ENCODE measurements around the gene AMIGO2. TPM values are rescaled to one million over a fixed set of nuclear protein-coding genes. Genes with fewer than 3 reads are reported as not detected.

AMIGO2 gene
- total and polyA plus RNA-seq, 8 donors: 1.6 to 10.5 (median 3.5) TPM

DNA sequence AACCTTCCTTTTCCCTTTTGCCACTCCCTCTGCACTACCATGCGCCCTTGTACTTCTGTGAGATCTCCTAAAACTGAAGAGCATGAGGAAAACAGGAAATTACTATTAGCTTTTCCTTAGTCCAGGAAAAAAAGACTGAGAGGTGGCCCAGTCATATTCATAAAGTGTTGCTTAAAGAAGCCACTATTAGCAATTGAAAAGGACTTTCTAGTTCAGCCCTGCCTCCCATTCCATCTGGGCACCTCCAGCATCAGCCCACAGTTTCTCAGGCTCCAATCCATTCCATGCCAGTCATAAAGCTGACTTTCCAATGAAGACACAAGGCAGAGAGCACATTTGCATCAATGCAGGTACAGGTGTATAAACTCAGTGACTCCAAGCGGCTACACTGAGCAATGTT is 19.9 kb upstream of the AMIGO2 start:
- TF ChIP-seq POLR2AphosphoS5 (IDR thresholded peaks at IDR 0.05) (no peak), POLR2A (IDR thresholded peaks at IDR 0.05) (no peak), EP300 (IDR thresholded peaks at IDR 0.05) (no peak)
- TF ChIP-seq, protein P1, sequence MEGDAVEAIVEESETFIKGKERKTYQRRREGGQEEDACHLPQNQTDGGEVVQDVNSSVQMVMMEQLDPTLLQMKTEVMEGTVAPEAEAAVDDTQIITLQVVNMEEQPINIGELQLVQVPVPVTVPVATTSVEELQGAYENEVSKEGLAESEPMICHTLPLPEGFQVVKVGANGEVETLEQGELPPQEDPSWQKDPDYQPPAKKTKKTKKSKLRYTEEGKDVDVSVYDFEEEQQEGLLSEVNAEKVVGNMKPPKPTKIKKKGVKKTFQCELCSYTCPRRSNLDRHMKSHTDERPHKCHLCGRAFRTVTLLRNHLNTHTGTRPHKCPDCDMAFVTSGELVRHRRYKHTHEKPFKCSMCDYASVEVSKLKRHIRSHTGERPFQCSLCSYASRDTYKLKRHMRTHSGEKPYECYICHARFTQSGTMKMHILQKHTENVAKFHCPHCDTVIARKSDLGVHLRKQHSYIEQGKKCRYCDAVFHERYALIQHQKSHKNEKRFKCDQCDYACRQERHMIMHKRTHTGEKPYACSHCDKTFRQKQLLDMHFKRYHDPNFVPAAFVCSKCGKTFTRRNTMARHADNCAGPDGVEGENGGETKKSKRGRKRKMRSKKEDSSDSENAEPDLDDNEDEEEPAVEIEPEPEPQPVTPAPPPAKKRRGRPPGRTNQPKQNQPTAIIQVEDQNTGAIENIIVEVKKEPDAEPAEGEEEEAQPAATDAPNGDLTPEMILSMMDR (IDR thresholded peaks at IDR 0.05): no peak
- 73 to 96% (median 79%) methylated on average over 2 of the region's 2 CpGs for WGBS, 5 donors
- Histone ChIP-seq H3K27me3 (no peaks in the 10 kb centered on the region), H3K4me1 (peaks cover 0 to 14% (median 7%) of the 10 kb centered on the region in 4 donors), H3K36me3 (no peaks in the 10 kb centered on the region), H3K27ac (no peak overlapping the region), H3K9me3 (no peaks in the 10 kb centered on the region), H3K4me3 (no peak overlapping the region)
- DNase-seq: no peak
- intact Hi-C loops (cut with DNase I; ENCODE audit: low total_unique reads): no loop called here

DNA sequence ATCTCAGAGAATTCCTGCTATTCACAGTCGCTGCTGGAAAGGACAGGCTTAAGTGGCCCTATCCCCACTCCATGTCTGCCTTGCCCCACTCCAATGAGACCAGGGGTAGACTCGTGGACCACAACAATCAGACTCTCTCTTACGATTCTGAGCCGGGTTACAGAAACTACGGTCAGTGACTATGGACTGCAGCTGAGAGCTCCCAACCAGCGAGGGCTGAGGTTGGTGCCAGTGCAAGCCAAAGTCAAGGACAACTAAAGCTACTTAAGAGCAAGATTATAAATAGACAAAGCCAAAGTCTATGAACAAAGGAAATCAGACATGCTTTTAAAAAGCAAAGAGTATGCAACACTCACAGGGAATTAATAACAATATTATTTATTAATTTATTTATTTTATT is 18.3 kb upstream of the AMIGO2 start:
- H3K27ac ChIP-seq: no peak overlapping the region
- TF ChIP-seq POLR2A (IDR thresholded peaks at IDR 0.05) (no peak), POLR2AphosphoS5 (IDR thresholded peaks at IDR 0.05) (no peak), EP300 (IDR thresholded peaks at IDR 0.05) (no peak)
- TF ChIP-seq, protein P1 (IDR thresholded peaks at IDR 0.05): no peak
- no peaks in the 10 kb centered on the region for H3K36me3 ChIP-seq
- no peak for DNase-seq
- H3K4me1 ChIP-seq: peaks cover 0 to 14% (median 7%) of the 10 kb centered on the region in 4 donors
- intact Hi-C loops (cut with DNase I; ENCODE audit: low total_unique reads): no loop called here
- 88 to 95% (median 92%) methylated on average over 6 of the region's 6 CpGs for WGBS, 5 donors
- H3K27me3 ChIP-seq: no peaks in the 10 kb centered on the region
- no peaks in the 10 kb centered on the region for H3K9me3 ChIP-seq
- H3K4me3 ChIP-seq: no peak overlapping the region

DNA sequence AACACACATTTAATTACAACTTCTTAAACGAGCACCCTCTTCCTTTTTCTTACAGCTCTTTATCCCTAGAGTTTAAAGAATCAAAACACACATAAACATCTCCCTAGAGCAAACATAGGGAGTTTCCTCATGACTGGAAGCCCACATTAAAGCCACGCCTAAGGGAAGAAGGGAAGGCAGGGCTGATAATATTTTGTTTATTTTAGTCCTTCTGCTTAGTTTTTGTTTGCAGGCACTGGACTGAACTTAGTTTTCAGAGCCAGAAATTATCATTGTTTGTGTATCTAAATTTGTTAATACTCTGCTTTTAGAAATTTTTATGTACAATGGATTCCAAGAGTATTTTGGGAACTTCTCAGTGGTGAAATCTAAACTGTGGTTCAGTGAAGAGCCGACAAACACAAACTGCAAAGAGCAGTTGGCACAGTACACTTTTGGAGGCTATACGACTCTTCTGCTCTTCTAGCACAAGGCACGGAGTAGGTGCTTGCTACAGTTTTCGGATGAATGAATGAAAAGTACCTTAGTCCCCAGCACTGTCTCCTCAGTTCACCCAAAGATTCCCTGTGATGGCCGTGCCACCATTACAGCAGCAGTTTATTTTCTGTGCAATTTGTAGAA is 17.6 kb upstream of the AMIGO2 start:
- no peak for TF ChIP-seq POLR2AphosphoS5 (IDR thresholded peaks at IDR 0.05)
- no peak for TF ChIP-seq EP300 (IDR thresholded peaks at IDR 0.05)
- TF ChIP-seq, protein P1 (IDR thresholded peaks at IDR 0.05): no peak
- TF ChIP-seq POLR2A (IDR thresholded peaks at IDR 0.05): no peak
- H3K9me3 ChIP-seq: no peaks in the 10 kb centered on the region
- no peak for DNase-seq
- intact Hi-C loops (cut with DNase I; ENCODE audit: low total_unique reads): no loop called here
- H3K4me1 ChIP-seq: peaks cover 0 to 14% (median 7%) of the 10 kb centered on the region in 4 donors
- no peak overlapping the region for H3K4me3 ChIP-seq
- H3K27ac ChIP-seq: no peak overlapping the region
- no peaks in the 10 kb centered on the region for H3K27me3 ChIP-seq
- WGBS, 5 donors: 48 to 72% (median 63%) methylated on average over 7 of the region's 7 CpGs
- H3K36me3 ChIP-seq: no peaks in the 10 kb centered on the region

DNA sequence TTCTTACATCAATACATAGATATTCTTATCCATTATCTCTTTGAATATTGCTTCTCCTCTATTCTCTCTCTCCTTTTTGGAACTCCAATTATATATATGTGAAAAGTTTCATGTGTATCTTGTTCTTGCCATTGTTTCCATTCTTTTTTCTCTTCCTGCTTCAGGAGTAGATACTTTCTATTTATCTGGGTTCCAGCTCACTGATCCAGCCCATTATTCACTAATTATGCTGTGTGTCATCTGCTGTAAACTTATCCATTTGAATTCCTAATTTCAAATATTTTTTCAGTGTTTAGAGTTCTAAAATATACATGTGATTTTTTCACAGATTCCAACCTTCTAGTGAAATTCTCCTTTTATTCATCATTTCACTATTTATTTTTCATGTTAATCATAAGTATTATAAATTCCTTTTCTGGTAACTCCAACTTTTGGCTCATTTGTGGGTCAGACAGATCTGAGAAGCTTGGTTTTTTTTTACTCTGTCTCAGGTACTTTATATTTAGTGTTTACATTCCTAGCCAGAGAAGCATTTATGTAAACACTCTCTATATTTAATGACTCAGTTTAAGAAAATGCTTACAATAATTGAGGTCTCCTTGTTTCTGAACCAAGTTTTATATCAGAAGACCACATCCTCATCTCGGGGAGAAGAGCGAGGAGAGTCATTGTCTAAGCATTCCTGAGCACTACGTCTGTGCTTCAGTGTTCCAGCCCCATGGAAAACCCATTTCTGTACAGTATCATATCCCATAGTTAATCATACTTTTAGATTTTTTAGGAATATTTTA is 15.9 kb upstream of the AMIGO2 start:
- TF ChIP-seq POLR2A (IDR thresholded peaks at IDR 0.05) (no peak), POLR2AphosphoS5 (IDR thresholded peaks at IDR 0.05) (no peak), EP300 (IDR thresholded peaks at IDR 0.05) (no peak)
- TF ChIP-seq, protein P1 (IDR thresholded peaks at IDR 0.05): no peak
- peaks cover 0 to 14% (median 7%) of the 10 kb centered on the region in 4 donors for H3K4me1 ChIP-seq
- DNase-seq: no peak
- WGBS, 5 donors: 54 to 82% (median 65%) methylated on average over 3 of the region's 3 CpGs
- H3K4me3 ChIP-seq: no peak overlapping the region
- intact Hi-C loops (cut with DNase I; ENCODE audit: low total_unique reads): no loop called here
- no peaks in the 10 kb centered on the region for H3K9me3 ChIP-seq
- H3K27ac ChIP-seq: no peak overlapping the region
- H3K36me3 ChIP-seq: no peaks in the 10 kb centered on the region
- H3K27me3 ChIP-seq: no peaks in the 10 kb centered on the region

Data from stomach (tissue), 9 donors.